Daoy (cell line): ENCODE measurements around the gene C4orf51. TPM values are rescaled to one million over a fixed set of nuclear protein-coding genes. Genes with fewer than 3 reads are reported as not detected.

Experiments
- DNase-seq: peaks from one replicate; pipeline ENCODE4 v3.0.0-alpha.2; 2015; ENCODE audit warnings: low read depth
- total RNA-seq: library from RNA; depleted of rRNA; stranded (reverse); fragments of >200 nt; shearing (Covaris generic); gene quantifications from 2 replicates; pipeline ENCODE4 v1.2.3, GENCODE V29; 2014

Gene C4orf51
- total RNA-seq, 1 experiment from 2014 or later, result not detected

- DNase-seq, result peak; percentile 69
These were observed 29.9 kb downstream of the C4orf51 start for GRCh38 chr4:145709843-145710242.

GRCh38 chr4:145716200-145716599, 36.3 kb downstream of the C4orf51 start:
- DNase-seq, result no peak

GRCh38 chr4:145716661-145717200, 36.8 kb downstream of the C4orf51 start:
- DNase-seq, result no peak

GRCh38 chr4:145719752-145720624, 40.0 kb downstream of the C4orf51 start:
- no peak for DNase-seq

GRCh38 chr4:145720656-145721055, 40.7 kb downstream of the C4orf51 start:
- no peak for DNase-seq

GRCh38 chr4:145722561-145722960, 42.6 kb downstream of the C4orf51 start:
- no peak for DNase-seq

GRCh38 chr4:145723336-145723735, 43.4 kb downstream of the C4orf51 start:
- no peak for DNase-seq

GRCh38 chr4:145730026-145730425, 50.1 kb downstream of the C4orf51 start:
- no peak for DNase-seq

GRCh38 chr4:145731028-145731427, 51.1 kb downstream of the C4orf51 start:
- DNase-seq, result no peak

- DNase-seq, result no peak
These were observed 52.3 kb downstream of the C4orf51 start for GRCh38 chr4:145732001-145732815.

GRCh38 chr4:145732895-145733880, 53.2 kb downstream of the C4orf51 start:
- DNase-seq, result peak; percentile 94

- no peak for DNase-seq
These were observed 54.1 kb downstream of the C4orf51 start for GRCh38 chr4:145734031-145734430.

- peak; percentile 93 for DNase-seq
These were observed 54.8 kb downstream of the C4orf51 start for GRCh38 chr4:145734576-145735346.

GRCh38 chr4:145735347-145735675, 55.4 kb downstream of the C4orf51 start:
- DNase-seq, result peak; percentile 85

- DNase-seq, result no peak
These were observed 55.9 kb downstream of the C4orf51 start for GRCh38 chr4:145735827-145736226.

- no peak for DNase-seq
These were observed 56.4 kb downstream of the C4orf51 start for GRCh38 chr4:145736241-145736831.

- DNase-seq, result no peak
These were observed 59.9 kb downstream of the C4orf51 start for GRCh38 chr4:145739845-145740244.

- no peak for DNase-seq
These were observed 60.9 kb downstream of the C4orf51 start for GRCh38 chr4:145740806-145741205.

- no peak for DNase-seq
These were observed 63.7 kb downstream of the C4orf51 start for GRCh38 chr4:145743641-145744040.

- no peak for DNase-seq
These were observed 75.9 kb downstream of the C4orf51 start for GRCh38 chr4:145755802-145756201.
